Measurements from ENCODE around the gene PLS1. TPM values are rescaled to one million over a fixed set of nuclear protein-coding genes. Genes with fewer than 3 reads are reported as not detected.

PLS1 gene
- total RNA-seq, 1 experiment from 2014 or later = 38.8 TPM

GRCh38 chr3:142651711-142652110 lies 55.5 kb downstream of the PLS1 start:
- Histone ChIP-seq H3K9ac (ENCODE audit: low read length) (no peak overlapping the region), H3K27me3 (ENCODE audit: insufficient read depth, low read length) (no peaks in the 10 kb centered on the region), H3K36me3 (ENCODE audit: control insufficient read depth in 1 of 2, insufficient read depth in 2 of 2, low read length in 2 of 2) (no peaks in the 10 kb centered on the region), H3K79me2 (ENCODE audit: insufficient read depth, low read length) (no peaks in the 10 kb centered on the region), H3K9me3 (ENCODE audit: control insufficient read depth in 1 of 2, insufficient read depth in 1 of 2, low read depth in 1 of 2, low read length in 2 of 2) (no peaks in the 10 kb centered on the region), H3K9me2 (ENCODE audit: insufficient read depth) (no peaks in the 10 kb centered on the region), H3K4me3 (replicated peaks in 1 of 2; ENCODE audit: low read depth in 1 of 2, low read length in 2 of 2) (no peak overlapping the region), H3K27ac (ENCODE audit: low read depth, low read length) (no peak overlapping the region), H3K4me2 (ENCODE audit: low read length) (no peak overlapping the region), H2AFZ (ENCODE audit: low read depth, low read length, poor library complexity, severe bottlenecking) (no peak overlapping the region), H3K4me1 (ENCODE audit: control insufficient read depth in 1 of 2, insufficient read depth in 2 of 2, low read length in 2 of 2) (peaks cover 3 to 10% of the 10 kb centered on the region in 2 experiments; a peak in 3 of 4 replicates), H4K20me1 (ENCODE audit: insufficient read depth) (no peaks in the 10 kb centered on the region; the same call in 1 of the 2 replicates)
- POLR2A ChIA-PET = no interaction called here
- intact Hi-C loops (cut with micrococcal nuclease) = no loop called here
- no peak for ATAC-seq
- no peak for DNase-seq (ENCODE audit: low read depth, low spot score)
- no TSS peak for BruUV-seq (replicated peaks)
- RAD21 ChIA-PET (ENCODE audit: low non-redundant PET in 1 of 2, low total read pairs in 2 of 2, uncharacterized antibody in 2 of 2, unreplicated experiment in 2 of 2) = no interaction called here
- CTCF ChIA-PET = no interaction called here
- no peak for TF ChIP-seq POLR2A (IDR thresholded peaks at IDR 0.05; ENCODE audit: borderline replicate concordance, extremely low read depth, insufficient read depth, insufficient read length)
- no peak for TF ChIP-seq EZH2 (IDR thresholded peaks at IDR 0.05)
- TF ChIP-seq JUND (IDR thresholded peaks at IDR 0.05) = no peak
- TF ChIP-seq ZNF274 (IDR thresholded peaks at IDR 0.05; ENCODE audit: low read depth, low read length) = no peak
- TF ChIP-seq, protein P1, sequence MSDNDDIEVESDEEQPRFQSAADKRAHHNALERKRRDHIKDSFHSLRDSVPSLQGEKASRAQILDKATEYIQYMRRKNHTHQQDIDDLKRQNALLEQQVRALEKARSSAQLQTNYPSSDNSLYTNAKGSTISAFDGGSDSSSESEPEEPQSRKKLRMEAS (IDR thresholded peaks at IDR 0.05) = no peak
- no peak for TF ChIP-seq TCF7L2 (IDR thresholded peaks at IDR 0.05; ENCODE audit: borderline replicate concordance, extremely low read depth, insufficient read depth, insufficient read length)
- no peak for TF ChIP-seq CBX3 (IDR thresholded peaks at IDR 0.05; ENCODE audit: low read depth)
- no peak for TF ChIP-seq SP1 (IDR thresholded peaks at IDR 0.05; ENCODE audit: low read depth)
- no peak for TF ChIP-seq EGR1 (IDR thresholded peaks at IDR 0.05; ENCODE audit: low read depth)
- no peak for TF ChIP-seq YY1 (IDR thresholded peaks at IDR 0.05; ENCODE audit: extremely low read depth, insufficient replicate concordance, low read depth, low read length)
- no peak for TF ChIP-seq SIN3A (IDR thresholded peaks at IDR 0.05; ENCODE audit: low read depth)
- no peak for TF ChIP-seq CEBPB (IDR thresholded peaks at IDR 0.05; ENCODE audit: low read depth)
- TF ChIP-seq ZFX (IDR thresholded peaks at IDR 0.05) = no peak
- TF ChIP-seq ATF3 (IDR thresholded peaks at IDR 0.05) = no peak
- TF ChIP-seq FOSL1 (IDR thresholded peaks at IDR 0.05; ENCODE audit: low read depth) = no peak
- TF ChIP-seq ZBTB33 (IDR thresholded peaks at IDR 0.05; ENCODE audit: extremely low read depth, insufficient replicate concordance, low read length) = no peak
- TF ChIP-seq ELF1 (IDR thresholded peaks at IDR 0.05; ENCODE audit: borderline replicate concordance, low read depth) = no peak
- no peak for TF ChIP-seq SRF (IDR thresholded peaks at IDR 0.05; ENCODE audit: low read depth)
- no peak for TF ChIP-seq EZH2phosphoT487 (IDR thresholded peaks at IDR 0.05; ENCODE audit: borderline replicate concordance)
- TF ChIP-seq REST (IDR thresholded peaks at IDR 0.05; ENCODE audit: low read depth) = no peak

Measured in HCT116 (cell line).